ENCODE measurements around the gene MN1.

MN1 gene

GRCh38 chr22:27752141-27752540 is 49.4 kb downstream of the MN1 start:
- 87 to 93% methylated on average over 5 of the region's 5 CpGs for WGBS, 2 experiments
- Histone ChIP-seq H3K9me3 (ENCODE audit: control insufficient read depth, low read length) (no peaks in the 10 kb centered on the region), H3K4me3 (ENCODE audit: insufficient read depth, low read depth, low read length) (no peak overlapping the region), H3K4me1 (ENCODE audit: control insufficient read depth, insufficient read depth, low read length) (peaks cover 29% of the 10 kb centered on the region), H3K27me3 (ENCODE audit: control insufficient read depth, insufficient read depth, low read length, poor library complexity, severe bottlenecking) (no peaks in the 10 kb centered on the region), H3K36me3 (ENCODE audit: control insufficient read depth, insufficient read depth, low read length) (no peaks in the 10 kb centered on the region), H3K27ac (ENCODE audit: insufficient read depth, low read depth, low read length, poor library complexity, severe bottlenecking) (no peak overlapping the region)

- H3K4me1 ChIP-seq (ENCODE audit: control insufficient read depth, insufficient read depth, low read length): peaks cover 29% of the 10 kb centered on the region
- H3K36me3 ChIP-seq (ENCODE audit: control insufficient read depth, insufficient read depth, low read length): no peaks in the 10 kb centered on the region
- H3K9me3 ChIP-seq (ENCODE audit: control insufficient read depth, low read length): no peaks in the 10 kb centered on the region
- H3K27me3 ChIP-seq (ENCODE audit: control insufficient read depth, insufficient read depth, low read length, poor library complexity, severe bottlenecking): no peaks in the 10 kb centered on the region
- no peak overlapping the region for H3K4me3 ChIP-seq (ENCODE audit: insufficient read depth, low read depth, low read length)
- 84 to 89% methylated on average over 9 of the region's 9 CpGs for WGBS, 2 experiments
- H3K27ac ChIP-seq (ENCODE audit: insufficient read depth, low read depth, low read length, poor library complexity, severe bottlenecking): no peak overlapping the region
These were observed 50.1 kb downstream of the MN1 start for GRCh38 chr22:27751277-27752070.

- Histone ChIP-seq H3K9me3 (ENCODE audit: control insufficient read depth, low read length) (no peaks in the 10 kb centered on the region), H3K27me3 (ENCODE audit: control insufficient read depth, insufficient read depth, low read length, poor library complexity, severe bottlenecking) (no peaks in the 10 kb centered on the region), H3K4me1 (ENCODE audit: control insufficient read depth, insufficient read depth, low read length) (peaks cover 29% of the 10 kb centered on the region), H3K4me3 (ENCODE audit: insufficient read depth, low read depth, low read length) (no peak overlapping the region), H3K36me3 (ENCODE audit: control insufficient read depth, insufficient read depth, low read length) (no peaks in the 10 kb centered on the region), H3K27ac (ENCODE audit: insufficient read depth, low read depth, low read length, poor library complexity, severe bottlenecking) (no peak overlapping the region)
- WGBS, 2 experiments: 85 to 89% methylated on average over 12 to 13 of the region's 13 CpGs
These were observed 50.8 kb downstream of the MN1 start for GRCh38 chr22:27750584-27751265.

- Histone ChIP-seq H3K27me3 (ENCODE audit: control insufficient read depth, insufficient read depth, low read length, poor library complexity, severe bottlenecking) (no peaks in the 10 kb centered on the region), H3K4me1 (ENCODE audit: control insufficient read depth, insufficient read depth, low read length) (peaks cover 29% of the 10 kb centered on the region), H3K9me3 (ENCODE audit: control insufficient read depth, low read length) (no peaks in the 10 kb centered on the region), H3K4me3 (ENCODE audit: insufficient read depth, low read depth, low read length) (no peak overlapping the region), H3K27ac (ENCODE audit: insufficient read depth, low read depth, low read length, poor library complexity, severe bottlenecking) (peak overlapping the region; percentile 47), H3K36me3 (ENCODE audit: control insufficient read depth, insufficient read depth, low read length) (no peaks in the 10 kb centered on the region)
- WGBS, 2 experiments: 18 to 27% methylated on average over 11 of the region's 11 CpGs
These were observed 51.8 kb downstream of the MN1 start for GRCh38 chr22:27749597-27750225.

GRCh38 chr22:27748751-27749191 is 52.8 kb downstream of the MN1 start:
- H3K36me3 ChIP-seq (ENCODE audit: control insufficient read depth, insufficient read depth, low read length): no peaks in the 10 kb centered on the region
- H3K4me1 ChIP-seq (ENCODE audit: control insufficient read depth, insufficient read depth, low read length): peaks cover 29% of the 10 kb centered on the region
- H3K27ac ChIP-seq (ENCODE audit: insufficient read depth, low read depth, low read length, poor library complexity, severe bottlenecking): no peak overlapping the region
- WGBS, 2 experiments: 34 to 37% methylated on average over 11 of the region's 11 CpGs
- no peaks in the 10 kb centered on the region for H3K27me3 ChIP-seq (ENCODE audit: control insufficient read depth, insufficient read depth, low read length, poor library complexity, severe bottlenecking)
- H3K4me3 ChIP-seq (ENCODE audit: insufficient read depth, low read depth, low read length): no peak overlapping the region
- no peaks in the 10 kb centered on the region for H3K9me3 ChIP-seq (ENCODE audit: control insufficient read depth, low read length)

- Histone ChIP-seq H3K4me3 (ENCODE audit: insufficient read depth, low read depth, low read length) (no peak overlapping the region), H3K27me3 (ENCODE audit: control insufficient read depth, insufficient read depth, low read length, poor library complexity, severe bottlenecking) (no peaks in the 10 kb centered on the region), H3K36me3 (ENCODE audit: control insufficient read depth, insufficient read depth, low read length) (no peaks in the 10 kb centered on the region), H3K4me1 (ENCODE audit: control insufficient read depth, insufficient read depth, low read length) (peaks cover 29% of the 10 kb centered on the region), H3K27ac (ENCODE audit: insufficient read depth, low read depth, low read length, poor library complexity, severe bottlenecking) (no peak overlapping the region), H3K9me3 (ENCODE audit: control insufficient read depth, low read length) (no peaks in the 10 kb centered on the region)
- WGBS, 2 experiments: 78 to 83% methylated on average over 3 of the region's 4 CpGs
These were observed 53.2 kb downstream of the MN1 start for GRCh38 chr22:27748349-27748748.

GRCh38 chr22:27747396-27748221 is 53.9 kb downstream of the MN1 start:
- Histone ChIP-seq H3K4me1 (ENCODE audit: control insufficient read depth, insufficient read depth, low read length) (peaks cover 29% of the 10 kb centered on the region), H3K4me3 (ENCODE audit: insufficient read depth, low read depth, low read length) (no peak overlapping the region), H3K27me3 (ENCODE audit: control insufficient read depth, insufficient read depth, low read length, poor library complexity, severe bottlenecking) (no peaks in the 10 kb centered on the region), H3K9me3 (ENCODE audit: control insufficient read depth, low read length) (no peaks in the 10 kb centered on the region), H3K36me3 (ENCODE audit: control insufficient read depth, insufficient read depth, low read length) (no peaks in the 10 kb centered on the region), H3K27ac (ENCODE audit: insufficient read depth, low read depth, low read length, poor library complexity, severe bottlenecking) (no peak overlapping the region)
- WGBS, 2 experiments: 89 to 91% methylated on average over 12 of the region's 13 CpGs

GRCh38 chr22:27746918-27747317 is 54.6 kb downstream of the MN1 start:
- no peak overlapping the region for H3K27ac ChIP-seq (ENCODE audit: insufficient read depth, low read depth, low read length, poor library complexity, severe bottlenecking)
- no peak overlapping the region for H3K4me3 ChIP-seq (ENCODE audit: insufficient read depth, low read depth, low read length)
- 93 to 96% methylated on average over 8 of the region's 8 CpGs for WGBS, 2 experiments

GRCh38 chr22:27745809-27746208 is 55.7 kb downstream of the MN1 start:
- Histone ChIP-seq H3K4me3 (ENCODE audit: insufficient read depth, low read depth, low read length) (no peak overlapping the region), H3K36me3 (ENCODE audit: control insufficient read depth, insufficient read depth, low read length) (no peaks in the 10 kb centered on the region), H3K27ac (ENCODE audit: insufficient read depth, low read depth, low read length, poor library complexity, severe bottlenecking) (no peak overlapping the region), H3K4me1 (ENCODE audit: control insufficient read depth, insufficient read depth, low read length) (peaks cover 21% of the 10 kb centered on the region), H3K9me3 (ENCODE audit: control insufficient read depth, low read length) (no peaks in the 10 kb centered on the region), H3K27me3 (ENCODE audit: control insufficient read depth, insufficient read depth, low read length, poor library complexity, severe bottlenecking) (peaks cover 9% of the 10 kb centered on the region)
- 92 to 95% methylated on average over 7 of the region's 7 CpGs for WGBS, 2 experiments

More at GRCh38 chr22:27746918-27747317, 54.6 kb downstream of the MN1 start:
- Histone ChIP-seq H3K36me3 (ENCODE audit: control insufficient read depth, insufficient read depth, low read length) (no peaks in the 10 kb centered on the region), H3K9me3 (ENCODE audit: control insufficient read depth, low read length) (no peaks in the 10 kb centered on the region), H3K4me1 (ENCODE audit: control insufficient read depth, insufficient read depth, low read length) (peaks cover 27% of the 10 kb centered on the region), H3K27me3 (ENCODE audit: control insufficient read depth, insufficient read depth, low read length, poor library complexity, severe bottlenecking) (peaks cover 5% of the 10 kb centered on the region)

Data from ectodermal cell (in vitro differentiated cells).